Hematopoietic multipotent progenitor cell (in vitro differentiated cells): ENCODE data around the gene TRIM38. TPM values are rescaled to one million over a fixed set of nuclear protein-coding genes. Genes with fewer than 3 reads are reported as not detected.
"Not testable (repeated sequence)": the region's sequence is repeated elsewhere in the genome, so short reads cannot be mapped to it uniquely, and the experiment has no call there.

Experiments
- DNase-seq, 3 donors: peaks; one replicate each; pipeline ENCODE4 v3.0.0-alpha.2; 2011 to 2015; ENCODE audit warnings: low read depth in 2 of 3, low spot score in 2 of 3
- total RNA-seq: library from RNA; depleted of rRNA; stranded (reverse); fragments of >200 nt; gene quantifications from one replicate; pipeline ENCODE4 v1.2.3, GENCODE V29; 2012

The TRIM38 gene
- total RNA-seq, 1 donor: 4.8 TPM

GRCh38 chr6:25942561-25943147 lies 19.9 kb upstream of the TRIM38 start:
- peak in 1 of 3 donors; percentile 81 for DNase-seq

GRCh38 chr6:25943887-25944286 lies 18.7 kb upstream of the TRIM38 start:
- no peak for DNase-seq

GRCh38 chr6:25944688-25945574 lies 17.7 kb upstream of the TRIM38 start:
- no peak for DNase-seq

GRCh38 chr6:25945738-25946137 lies 16.9 kb upstream of the TRIM38 start:
- DNase-seq: not testable (repeated sequence)

GRCh38 chr6:25946631-25947030 lies 16.0 kb upstream of the TRIM38 start:
- DNase-seq: no peak

- DNase-seq: not testable (repeated sequence)
Observed at GRCh38 chr6:25947492-25947891, 15.1 kb upstream of the TRIM38 start.

- no peak for DNase-seq
Observed at GRCh38 chr6:25949695-25950094, 12.9 kb upstream of the TRIM38 start.

GRCh38 chr6:25950297-25950696 lies 12.3 kb upstream of the TRIM38 start:
- no peak for DNase-seq

- no peak for DNase-seq
Observed at GRCh38 chr6:25951296-25952032, 11.1 kb upstream of the TRIM38 start.

- no peak for DNase-seq
Observed at GRCh38 chr6:25952535-25952934, 10.1 kb upstream of the TRIM38 start.

- no peak for DNase-seq
Observed at GRCh38 chr6:25953733-25954132, 8.9 kb upstream of the TRIM38 start.

GRCh38 chr6:25954756-25955155 lies 7.8 kb upstream of the TRIM38 start:
- no peak for DNase-seq

GRCh38 chr6:25956226-25956625 lies 6.4 kb upstream of the TRIM38 start:
- DNase-seq: no peak

GRCh38 chr6:25958700-25959162 lies 3.9 kb upstream of the TRIM38 start:
- DNase-seq: peak in 1 of 3 donors; percentile 74

- DNase-seq: no peak
Observed at GRCh38 chr6:25959890-25960536, 2.6 kb upstream of the TRIM38 start.

- DNase-seq: no peak
Observed at GRCh38 chr6:25960734-25961133, 1.9 kb upstream of the TRIM38 start.

GRCh38 chr6:25961619-25962148 lies 918 bp upstream of the TRIM38 start:
- DNase-seq: no peak

- DNase-seq: peak in 1 of 3 donors; percentile 10
Observed at GRCh38 chr6:25963426-25964123, 973 bp downstream of the TRIM38 start.

- DNase-seq: no peak
Observed at GRCh38 chr6:25965058-25965457, 2.5 kb downstream of the TRIM38 start.

GRCh38 chr6:25966711-25967110 lies 4.1 kb downstream of the TRIM38 start:
- DNase-seq: no peak
